ENCODE results near the gene TECTB.

TECTB gene

GRCh38 chr10:112335868-112336265, 52.7 kb downstream of the TECTB start:
- no peaks in the 10 kb centered on the region for H3K36me3 Mint-ChIP-seq (ENCODE audit: low read depth)
- H3K9me3 Mint-ChIP-seq: no peaks in the 10 kb centered on the region
- peaks cover 4% of the 10 kb centered on the region for H3K4me1 Mint-ChIP-seq
- H3K27ac Mint-ChIP-seq: no peak overlapping the region
- no peak overlapping the region for H3K4me3 Mint-ChIP-seq
- TF ChIP-seq, protein P1, sequence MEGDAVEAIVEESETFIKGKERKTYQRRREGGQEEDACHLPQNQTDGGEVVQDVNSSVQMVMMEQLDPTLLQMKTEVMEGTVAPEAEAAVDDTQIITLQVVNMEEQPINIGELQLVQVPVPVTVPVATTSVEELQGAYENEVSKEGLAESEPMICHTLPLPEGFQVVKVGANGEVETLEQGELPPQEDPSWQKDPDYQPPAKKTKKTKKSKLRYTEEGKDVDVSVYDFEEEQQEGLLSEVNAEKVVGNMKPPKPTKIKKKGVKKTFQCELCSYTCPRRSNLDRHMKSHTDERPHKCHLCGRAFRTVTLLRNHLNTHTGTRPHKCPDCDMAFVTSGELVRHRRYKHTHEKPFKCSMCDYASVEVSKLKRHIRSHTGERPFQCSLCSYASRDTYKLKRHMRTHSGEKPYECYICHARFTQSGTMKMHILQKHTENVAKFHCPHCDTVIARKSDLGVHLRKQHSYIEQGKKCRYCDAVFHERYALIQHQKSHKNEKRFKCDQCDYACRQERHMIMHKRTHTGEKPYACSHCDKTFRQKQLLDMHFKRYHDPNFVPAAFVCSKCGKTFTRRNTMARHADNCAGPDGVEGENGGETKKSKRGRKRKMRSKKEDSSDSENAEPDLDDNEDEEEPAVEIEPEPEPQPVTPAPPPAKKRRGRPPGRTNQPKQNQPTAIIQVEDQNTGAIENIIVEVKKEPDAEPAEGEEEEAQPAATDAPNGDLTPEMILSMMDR (IDR thresholded peaks at IDR 0.05; ENCODE audit: unreplicated experiment in 3 of 3): no peak
- no peaks in the 10 kb centered on the region for H3K27me3 Mint-ChIP-seq (ENCODE audit: low read depth)

GRCh38 chr10:112336556-112337201, 53.5 kb downstream of the TECTB start:
- Mint-ChIP-seq H3K27ac (no peak overlapping the region), H3K4me1 (no peaks in the 10 kb centered on the region), H3K4me3 (no peak overlapping the region), H3K27me3 (ENCODE audit: low read depth) (no peaks in the 10 kb centered on the region), H3K9me3 (no peaks in the 10 kb centered on the region), H3K36me3 (ENCODE audit: low read depth) (no peaks in the 10 kb centered on the region)
- TF ChIP-seq, protein P1 (IDR thresholded peaks at IDR 0.05; ENCODE audit: unreplicated experiment in 3 of 3): no peak

DNA sequence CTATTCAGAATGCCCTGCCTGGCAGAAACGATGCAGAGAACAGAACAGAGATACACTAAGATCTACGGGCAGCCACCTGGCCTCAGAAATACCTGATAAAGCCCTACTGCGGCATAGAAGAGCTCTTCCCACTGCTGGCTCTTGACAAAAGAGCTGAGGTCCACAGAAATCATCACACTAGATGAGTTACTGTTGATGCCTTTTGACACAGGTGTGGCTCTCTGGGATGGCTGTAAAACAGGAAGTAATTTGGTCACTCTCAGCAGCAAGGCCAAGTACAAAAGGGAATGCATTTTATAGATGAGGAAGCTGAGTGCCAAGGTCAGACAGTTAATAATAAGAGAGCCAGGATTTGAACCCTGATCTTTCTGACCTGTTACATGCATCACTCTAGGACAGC, 55.8 kb downstream of the TECTB start:
- no peak overlapping the region for H3K27ac Mint-ChIP-seq
- H3K9me3 Mint-ChIP-seq: no peaks in the 10 kb centered on the region
- H3K27me3 Mint-ChIP-seq (ENCODE audit: low read depth): no peaks in the 10 kb centered on the region
- no peaks in the 10 kb centered on the region for H3K4me1 Mint-ChIP-seq
- TF ChIP-seq, protein P1 (IDR thresholded peaks at IDR 0.05; ENCODE audit: unreplicated experiment in 3 of 3): no peak
- H3K4me3 Mint-ChIP-seq: no peak overlapping the region
- H3K36me3 Mint-ChIP-seq (ENCODE audit: low read depth): no peaks in the 10 kb centered on the region

GRCh38 chr10:112340601-112341000, 57.4 kb downstream of the TECTB start:
- Mint-ChIP-seq H3K9me3 (no peaks in the 10 kb centered on the region), H3K36me3 (ENCODE audit: low read depth) (no peaks in the 10 kb centered on the region), H3K4me3 (no peak overlapping the region), H3K27me3 (ENCODE audit: low read depth) (no peaks in the 10 kb centered on the region), H3K4me1 (no peaks in the 10 kb centered on the region), H3K27ac (no peak overlapping the region)
- TF ChIP-seq, protein P1 (IDR thresholded peaks at IDR 0.05; ENCODE audit: unreplicated experiment in 3 of 3): no peak

DNA sequence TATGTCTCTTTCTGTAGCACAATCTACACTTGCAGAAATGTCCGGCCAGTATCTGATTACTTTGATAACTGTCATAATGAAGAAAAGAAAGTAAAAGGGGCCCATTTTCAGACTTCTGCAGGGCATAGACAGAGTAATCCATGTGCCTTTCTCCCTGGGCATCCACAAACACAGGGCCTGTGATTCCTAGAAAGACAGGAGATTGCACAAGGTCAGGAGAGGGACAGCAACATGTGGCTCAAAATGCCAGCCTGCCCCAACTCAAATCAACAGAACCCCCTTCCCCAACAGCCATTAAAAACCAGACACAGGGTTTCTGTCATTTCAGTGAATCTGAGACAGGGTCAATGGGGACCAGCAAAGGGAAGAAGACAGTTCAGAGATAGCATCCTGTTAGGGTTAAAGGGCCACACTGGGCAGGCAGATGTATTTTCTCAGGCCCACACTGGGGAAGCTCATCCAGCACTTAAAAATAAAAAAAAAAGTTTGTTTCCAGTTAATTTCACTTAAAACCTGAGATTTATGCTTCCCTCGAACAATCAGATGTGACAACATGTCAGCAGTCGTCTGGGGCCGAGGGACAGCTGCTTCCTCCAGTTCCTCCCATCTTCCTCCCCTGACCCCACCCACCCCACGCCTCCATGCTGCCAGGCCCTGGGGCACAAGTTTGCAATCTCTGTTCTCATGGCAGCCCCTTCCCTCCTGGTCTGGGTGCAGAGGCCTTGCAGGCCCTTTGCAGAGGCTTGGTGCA, 60.0 kb downstream of the TECTB start:
- Mint-ChIP-seq H3K9me3 (no peaks in the 10 kb centered on the region), H3K4me1 (no peaks in the 10 kb centered on the region), H3K27ac (no peak overlapping the region), H3K36me3 (ENCODE audit: low read depth) (no peaks in the 10 kb centered on the region), H3K4me3 (no peak overlapping the region), H3K27me3 (ENCODE audit: low read depth) (no peaks in the 10 kb centered on the region)
- TF ChIP-seq, protein P1 (IDR thresholded peaks at IDR 0.05; ENCODE audit: unreplicated experiment in 3 of 3): no peak

- no peak overlapping the region for H3K27ac Mint-ChIP-seq
- H3K36me3 Mint-ChIP-seq (ENCODE audit: low read depth): no peaks in the 10 kb centered on the region
- no peaks in the 10 kb centered on the region for H3K4me1 Mint-ChIP-seq
- TF ChIP-seq, protein P1 (IDR thresholded peaks at IDR 0.05; ENCODE audit: unreplicated experiment in 3 of 3): no peak
- H3K9me3 Mint-ChIP-seq: no peaks in the 10 kb centered on the region
- no peak overlapping the region for H3K4me3 Mint-ChIP-seq
- H3K27me3 Mint-ChIP-seq (ENCODE audit: low read depth): no peaks in the 10 kb centered on the region
Observed at GRCh38 chr10:112344261-112344660, 61.1 kb downstream of the TECTB start.
